Measurements from ENCODE around the gene ATP1A4. TPM values are rescaled to one million over a fixed set of nuclear protein-coding genes. Genes with fewer than 3 reads are reported as not detected.

The ATP1A4 gene
- total RNA-seq, 1 experiment from 2014 or later: not detected

DNA sequence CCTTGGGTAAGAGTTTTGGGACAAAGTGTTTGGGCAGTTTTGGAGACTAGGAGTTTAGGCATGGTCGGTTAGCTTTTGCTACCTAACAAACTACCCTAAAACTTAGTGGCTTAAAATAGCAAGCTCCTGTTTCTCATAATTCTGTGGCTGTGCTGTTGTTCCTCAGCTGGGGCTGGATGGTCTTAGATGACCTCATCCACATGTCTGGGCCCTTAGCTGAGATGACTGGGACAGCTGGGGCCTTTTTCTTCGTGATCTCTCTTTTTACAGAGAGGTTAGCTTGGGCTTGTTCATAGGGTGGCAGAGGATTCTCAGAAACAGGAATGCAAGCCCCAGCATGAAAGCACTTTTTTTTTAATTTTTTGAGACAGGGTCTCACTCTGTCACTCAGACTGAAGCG, 6.6 kb downstream of the ATP1A4 start:
- H3K9ac ChIP-seq (ENCODE audit: low read length): no peak overlapping the region
- no peak for DNase-seq
- no peaks in the 10 kb centered on the region for H4K20me1 ChIP-seq (ENCODE audit: insufficient read depth, low read depth, low read length)
- no peak overlapping the region for H3K4me2 ChIP-seq (ENCODE audit: low read depth, low read length, poor library complexity, severe bottlenecking)
- H3K4me1 ChIP-seq (ENCODE audit: low read length): no peaks in the 10 kb centered on the region
- no peaks in the 10 kb centered on the region for H3K9me3 ChIP-seq (ENCODE audit: low read length)
- no peaks in the 10 kb centered on the region for H3K9me2 ChIP-seq (replicated peaks; ENCODE audit: insufficient read depth, low read length)
- no peaks in the 10 kb centered on the region for H3K27me3 ChIP-seq (ENCODE audit: low read length)
- no peaks in the 10 kb centered on the region for H3K36me3 ChIP-seq (ENCODE audit: insufficient read depth, low read length)
- no peak overlapping the region for H3K27ac ChIP-seq (ENCODE audit: low read length)
- H2AFZ ChIP-seq (ENCODE audit: low read length): no peak overlapping the region
- H3K4me3 ChIP-seq (ENCODE audit: low read length): no peak overlapping the region
- H3K79me2 ChIP-seq (ENCODE audit: low read length): no peaks in the 10 kb centered on the region

DNA sequence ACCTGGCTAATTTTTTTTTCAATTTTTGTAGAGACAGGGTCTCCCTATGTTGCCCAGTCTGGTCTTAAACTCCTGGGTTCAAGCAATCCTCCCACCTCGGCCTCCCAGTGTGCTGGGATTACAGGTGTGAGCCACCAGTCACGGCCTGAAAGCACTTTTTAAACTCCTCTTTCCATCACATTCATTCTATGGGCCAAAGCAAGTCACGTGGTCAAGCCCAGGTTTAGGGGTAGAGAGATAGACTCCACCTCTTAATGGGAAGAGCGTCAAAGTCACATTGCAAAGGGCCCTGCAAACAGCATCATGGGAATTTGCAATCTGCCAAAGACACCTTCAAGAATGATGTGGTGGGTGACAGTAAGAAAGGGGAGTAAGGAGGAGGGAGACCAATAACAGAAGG, 7.1 kb downstream of the ATP1A4 start:
- no peaks in the 10 kb centered on the region for H3K79me2 ChIP-seq (ENCODE audit: low read length)
- no peak overlapping the region for H3K4me2 ChIP-seq (ENCODE audit: low read depth, low read length, poor library complexity, severe bottlenecking)
- no peaks in the 10 kb centered on the region for H3K9me3 ChIP-seq (ENCODE audit: low read length)
- no peaks in the 10 kb centered on the region for H3K27me3 ChIP-seq (ENCODE audit: low read length)
- H2AFZ ChIP-seq (ENCODE audit: low read length): no peak overlapping the region
- no peaks in the 10 kb centered on the region for H4K20me1 ChIP-seq (ENCODE audit: insufficient read depth, low read depth, low read length)
- no peaks in the 10 kb centered on the region for H3K9me2 ChIP-seq (replicated peaks; ENCODE audit: insufficient read depth, low read length)
- H3K9ac ChIP-seq (ENCODE audit: low read length): no peak overlapping the region
- no peak for DNase-seq
- H3K36me3 ChIP-seq (ENCODE audit: insufficient read depth, low read length): no peaks in the 10 kb centered on the region
- no peak overlapping the region for H3K27ac ChIP-seq (ENCODE audit: low read length)
- H3K4me3 ChIP-seq (ENCODE audit: low read length): no peak overlapping the region
- no peaks in the 10 kb centered on the region for H3K4me1 ChIP-seq (ENCODE audit: low read length)

GRCh38 chr1:160159846-160160245, 8.4 kb downstream of the ATP1A4 start:
- Histone ChIP-seq H3K27ac (ENCODE audit: low read length) (no peak overlapping the region), H3K4me1 (ENCODE audit: low read length) (no peaks in the 10 kb centered on the region), H3K9me2 (replicated peaks; ENCODE audit: insufficient read depth, low read length) (no peaks in the 10 kb centered on the region), H3K79me2 (ENCODE audit: low read length) (no peaks in the 10 kb centered on the region), H3K27me3 (ENCODE audit: low read length) (no peaks in the 10 kb centered on the region), H3K36me3 (ENCODE audit: insufficient read depth, low read length) (no peaks in the 10 kb centered on the region), H4K20me1 (ENCODE audit: insufficient read depth, low read depth, low read length) (no peaks in the 10 kb centered on the region), H3K4me2 (ENCODE audit: low read depth, low read length, poor library complexity, severe bottlenecking) (no peak overlapping the region), H3K9ac (ENCODE audit: low read length) (no peak overlapping the region), H2AFZ (ENCODE audit: low read length) (no peak overlapping the region), H3K4me3 (ENCODE audit: low read length) (no peak overlapping the region), H3K9me3 (ENCODE audit: low read length) (no peaks in the 10 kb centered on the region)
- no peak for DNase-seq

DNA sequence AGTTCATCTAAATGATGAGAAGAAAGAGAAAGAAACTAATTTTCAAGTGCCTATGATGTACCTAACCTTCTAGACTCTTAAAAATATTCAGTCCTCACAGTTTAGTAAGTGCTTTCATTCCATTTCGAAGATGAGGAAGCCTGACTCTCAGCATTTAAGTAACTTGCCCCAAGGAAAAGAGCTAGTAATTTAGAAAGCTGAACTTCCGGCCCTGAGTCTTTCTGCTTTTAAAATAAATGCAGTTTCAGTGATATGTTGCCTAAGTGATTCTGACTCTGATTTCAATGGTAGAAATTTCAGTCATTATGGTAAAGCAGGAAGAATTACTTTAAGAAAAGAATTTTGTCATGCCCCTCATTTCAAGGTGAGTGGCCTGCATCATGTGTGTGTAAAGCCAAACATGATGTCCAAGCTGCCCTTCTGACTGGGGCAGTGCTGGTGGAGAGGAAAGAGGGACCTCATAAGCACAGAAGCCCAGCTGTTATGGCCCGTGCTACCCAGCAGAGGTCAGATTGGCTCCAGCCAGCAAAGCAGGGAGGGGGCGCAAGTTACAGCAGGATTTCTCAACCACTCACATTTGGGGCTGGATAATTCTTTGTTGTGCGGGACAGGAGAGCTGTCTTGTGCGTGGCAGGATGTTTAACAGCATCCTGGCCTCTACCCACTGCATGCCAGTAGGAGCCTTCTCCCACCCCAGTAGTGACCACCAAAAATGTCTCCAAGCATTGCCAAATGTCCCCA, 10.7 kb downstream of the ATP1A4 start:
- no peaks in the 10 kb centered on the region for H3K9me3 ChIP-seq (ENCODE audit: low read length)
- H3K9me2 ChIP-seq (replicated peaks; ENCODE audit: insufficient read depth, low read length): no peaks in the 10 kb centered on the region
- H3K79me2 ChIP-seq (ENCODE audit: low read length): no peaks in the 10 kb centered on the region
- H3K4me2 ChIP-seq (ENCODE audit: low read depth, low read length, poor library complexity, severe bottlenecking): no peak overlapping the region
- no peak overlapping the region for H3K27ac ChIP-seq (ENCODE audit: low read length)
- no peaks in the 10 kb centered on the region for H3K4me1 ChIP-seq (ENCODE audit: low read length)
- H2AFZ ChIP-seq (ENCODE audit: low read length): no peak overlapping the region
- H4K20me1 ChIP-seq (ENCODE audit: insufficient read depth, low read depth, low read length): no peaks in the 10 kb centered on the region
- peak; percentile 52 for DNase-seq
- H3K36me3 ChIP-seq (ENCODE audit: insufficient read depth, low read length): no peaks in the 10 kb centered on the region
- H3K4me3 ChIP-seq (ENCODE audit: low read length): no peak overlapping the region
- H3K9ac ChIP-seq (ENCODE audit: low read length): no peak overlapping the region
- no peaks in the 10 kb centered on the region for H3K27me3 ChIP-seq (ENCODE audit: low read length)

DNA sequence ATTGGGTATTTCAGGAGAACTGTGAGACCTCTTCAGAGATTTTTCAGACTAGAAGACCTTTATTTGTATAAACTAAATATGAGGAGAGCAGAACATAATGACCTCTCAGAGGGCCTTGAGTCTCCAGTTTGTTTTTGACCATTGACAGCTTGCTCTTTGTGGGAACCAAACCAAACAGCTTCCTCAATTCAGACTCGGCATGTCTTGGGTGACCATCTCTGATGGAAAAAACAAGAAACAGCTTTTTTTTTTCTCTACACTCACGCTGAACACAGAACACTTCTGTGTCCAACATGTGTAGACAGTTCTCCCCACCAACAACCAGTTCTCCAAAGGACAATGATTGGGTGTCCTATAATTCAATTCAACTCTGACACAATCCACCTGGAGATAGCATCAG, 11.5 kb downstream of the ATP1A4 start:
- no peaks in the 10 kb centered on the region for H3K79me2 ChIP-seq (ENCODE audit: low read length)
- H3K27ac ChIP-seq (ENCODE audit: low read length): no peak overlapping the region
- no peaks in the 10 kb centered on the region for H3K4me1 ChIP-seq (ENCODE audit: low read length)
- H3K9me2 ChIP-seq (replicated peaks; ENCODE audit: insufficient read depth, low read length): no peaks in the 10 kb centered on the region
- H4K20me1 ChIP-seq (ENCODE audit: insufficient read depth, low read depth, low read length): no peaks in the 10 kb centered on the region
- H2AFZ ChIP-seq (ENCODE audit: low read length): no peak overlapping the region
- DNase-seq: no peak
- H3K9me3 ChIP-seq (ENCODE audit: low read length): no peaks in the 10 kb centered on the region
- H3K4me3 ChIP-seq (ENCODE audit: low read length): no peak overlapping the region
- no peaks in the 10 kb centered on the region for H3K36me3 ChIP-seq (ENCODE audit: insufficient read depth, low read length)
- no peak overlapping the region for H3K4me2 ChIP-seq (ENCODE audit: low read depth, low read length, poor library complexity, severe bottlenecking)
- H3K27me3 ChIP-seq (ENCODE audit: low read length): no peaks in the 10 kb centered on the region
- H3K9ac ChIP-seq (ENCODE audit: low read length): no peak overlapping the region

- Histone ChIP-seq H2AFZ (ENCODE audit: low read length) (no peak overlapping the region), H3K4me3 (ENCODE audit: low read length) (no peak overlapping the region), H3K9me3 (ENCODE audit: low read length) (no peaks in the 10 kb centered on the region), H3K4me1 (ENCODE audit: low read length) (peaks cover under 1% of the 10 kb centered on the region), H3K36me3 (ENCODE audit: insufficient read depth, low read length) (no peaks in the 10 kb centered on the region), H3K9me2 (replicated peaks; ENCODE audit: insufficient read depth, low read length) (no peaks in the 10 kb centered on the region), H3K9ac (ENCODE audit: low read length) (no peak overlapping the region), H3K79me2 (ENCODE audit: low read length) (no peaks in the 10 kb centered on the region), H3K27ac (ENCODE audit: low read length) (no peak overlapping the region), H4K20me1 (ENCODE audit: insufficient read depth, low read depth, low read length) (no peaks in the 10 kb centered on the region), H3K4me2 (ENCODE audit: low read depth, low read length, poor library complexity, severe bottlenecking) (no peak overlapping the region), H3K27me3 (ENCODE audit: low read length) (no peaks in the 10 kb centered on the region)
- no peak for DNase-seq
Observed at GRCh38 chr1:160163615-160164014, 12.2 kb downstream of the ATP1A4 start.

DNA sequence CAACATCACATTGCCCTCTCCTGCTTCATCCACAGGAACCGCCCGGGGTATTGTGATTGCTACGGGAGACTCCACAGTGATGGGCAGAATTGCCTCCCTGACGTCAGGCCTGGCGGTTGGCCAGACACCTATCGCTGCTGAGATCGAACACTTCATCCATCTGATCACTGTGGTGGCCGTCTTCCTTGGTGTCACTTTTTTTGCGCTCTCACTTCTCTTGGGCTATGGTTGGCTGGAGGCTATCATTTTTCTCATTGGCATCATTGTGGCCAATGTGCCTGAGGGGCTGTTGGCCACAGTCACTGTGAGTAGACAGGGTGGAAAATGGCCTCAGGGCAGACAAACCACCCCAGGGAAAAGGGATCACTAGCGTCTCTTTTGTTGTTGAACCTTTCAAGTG, 12.7 kb downstream of the ATP1A4 start:
- H3K27ac ChIP-seq (ENCODE audit: low read length): no peak overlapping the region
- H3K27me3 ChIP-seq (ENCODE audit: low read length): no peaks in the 10 kb centered on the region
- no peak overlapping the region for H3K4me2 ChIP-seq (ENCODE audit: low read depth, low read length, poor library complexity, severe bottlenecking)
- H3K79me2 ChIP-seq (ENCODE audit: low read length): no peaks in the 10 kb centered on the region
- no peaks in the 10 kb centered on the region for H3K9me3 ChIP-seq (ENCODE audit: low read length)
- H4K20me1 ChIP-seq (ENCODE audit: insufficient read depth, low read depth, low read length): no peaks in the 10 kb centered on the region
- no peak overlapping the region for H3K4me3 ChIP-seq (ENCODE audit: low read length)
- H2AFZ ChIP-seq (ENCODE audit: low read length): no peak overlapping the region
- DNase-seq: no peak
- H3K4me1 ChIP-seq (ENCODE audit: low read length): peaks cover 5% of the 10 kb centered on the region
- H3K9ac ChIP-seq (ENCODE audit: low read length): no peak overlapping the region
- no peaks in the 10 kb centered on the region for H3K9me2 ChIP-seq (replicated peaks; ENCODE audit: insufficient read depth, low read length)
- H3K36me3 ChIP-seq (ENCODE audit: insufficient read depth, low read length): no peaks in the 10 kb centered on the region

GRCh38 chr1:160166166-160166868, 14.9 kb downstream of the ATP1A4 start:
- no peak overlapping the region for H2AFZ ChIP-seq (ENCODE audit: low read length)
- H3K27me3 ChIP-seq (ENCODE audit: low read length): no peaks in the 10 kb centered on the region
- no peaks in the 10 kb centered on the region for H3K36me3 ChIP-seq (ENCODE audit: insufficient read depth, low read length)
- H3K4me2 ChIP-seq (ENCODE audit: low read depth, low read length, poor library complexity, severe bottlenecking): no peak overlapping the region
- no peaks in the 10 kb centered on the region for H3K79me2 ChIP-seq (ENCODE audit: low read length)
- H3K4me3 ChIP-seq (ENCODE audit: low read length): no peak overlapping the region
- no peaks in the 10 kb centered on the region for H3K9me2 ChIP-seq (replicated peaks; ENCODE audit: insufficient read depth, low read length)
- H3K27ac ChIP-seq (ENCODE audit: low read length): no peak overlapping the region
- H3K9me3 ChIP-seq (ENCODE audit: low read length): no peaks in the 10 kb centered on the region
- H3K9ac ChIP-seq (ENCODE audit: low read length): no peak overlapping the region
- DNase-seq: no peak
- no peaks in the 10 kb centered on the region for H4K20me1 ChIP-seq (ENCODE audit: insufficient read depth, low read depth, low read length)
- H3K4me1 ChIP-seq (ENCODE audit: low read length): peaks cover 14% of the 10 kb centered on the region

Data from Karpas-422 (cell line).